NB4 (cell line): ENCODE results near the gene RBM20.

Source experiments
- DNase-seq: peaks from one replicate; pipeline ENCODE4 v3.0.0; 2010; ENCODE audit warnings: low read depth
- H3K4me3 ChIP-seq: one replicate; pipeline ENCODE4 v1.5.1; 2011; ENCODE audit warnings: mild to moderate bottlenecking, low read depth, low read length, moderate library complexity
- CTCF ChIP-seq: IDR thresholded peaks from one replicate; pipeline ENCODE4 v1.5.1; 2012; ENCODE audit warnings: low read depth, low read length
- MAX ChIP-seq: IDR thresholded peaks from 2 replicates; pipeline ENCODE4 v1.6.1; 2011; ENCODE audit warnings: low read depth, low read length
- MYC ChIP-seq: IDR thresholded peaks from 2 replicates; pipeline ENCODE4 v1.6.1; 2011; ENCODE audit warnings: low read depth, low read length
- POLR2A ChIP-seq: IDR thresholded peaks from 2 replicates; pipeline ENCODE4 v1.6.1; 2011; ENCODE audit warnings: mild to moderate bottlenecking; ENCODE audit not compliant: insufficient read length; ENCODE audit errors: extremely low read depth

RBM20 gene

GRCh38 chr10:110643653-110644597 is at the start of gene RBM20:
Gene RBM20 (plus strand): TSS chr10:110644336. CDS start chr10:110644455, 119 bp downstream.
- TF ChIP-seq MYC (no peak), CTCF (no peak), MAX (no peak), POLR2A (no peak)
- peak within 1 kb of the TSS; percentile 27 for H3K4me3 ChIP-seq
- DNase-seq, result peak; percentile 60

GRCh38 chr10:110597476-110597875 is 46.7 kb upstream of the RBM20 start:
- TF ChIP-seq POLR2A, result no peak
- TF ChIP-seq MAX, result no peak
- TF ChIP-seq CTCF, result no peak
- TF ChIP-seq MYC, result no peak
- no peak for DNase-seq

GRCh38 chr10:110600487-110601101 is 43.5 kb upstream of the RBM20 start:
- TF ChIP-seq MYC (no peak), MAX (no peak), CTCF (peak; percentile 62), POLR2A (no peak)
- no peak overlapping the region for H3K4me3 ChIP-seq
- peak; percentile 80 for DNase-seq

More at GRCh38 chr10:110597476-110597875, 46.7 kb upstream of the RBM20 start:
- H3K4me3 ChIP-seq, result no peak overlapping the region

GRCh38 chr10:110601581-110601980 is 42.6 kb upstream of the RBM20 start:
- DNase-seq, result no peak

GRCh38 chr10:110608087-110608486 is 36.0 kb upstream of the RBM20 start:
- TF ChIP-seq CTCF (no peak), POLR2A (no peak), MYC (no peak), MAX (no peak)
- H3K4me3 ChIP-seq, result no peak overlapping the region
- no peak for DNase-seq

More at GRCh38 chr10:110601581-110601980, 42.6 kb upstream of the RBM20 start:
- TF ChIP-seq CTCF, result no peak
- no peak for TF ChIP-seq MYC
- no peak for TF ChIP-seq POLR2A
- no peak for TF ChIP-seq MAX
- no peak overlapping the region for H3K4me3 ChIP-seq
